ENCODE measurements around the gene OSBPL2. TPM values are rescaled to one million over a fixed set of nuclear protein-coding genes. Genes with fewer than 3 reads are reported as not detected.

The OSBPL2 gene
- total and polyA plus RNA-seq, 7 donors, result 9.6 to 30.9 (median 22.8) TPM

DNA sequence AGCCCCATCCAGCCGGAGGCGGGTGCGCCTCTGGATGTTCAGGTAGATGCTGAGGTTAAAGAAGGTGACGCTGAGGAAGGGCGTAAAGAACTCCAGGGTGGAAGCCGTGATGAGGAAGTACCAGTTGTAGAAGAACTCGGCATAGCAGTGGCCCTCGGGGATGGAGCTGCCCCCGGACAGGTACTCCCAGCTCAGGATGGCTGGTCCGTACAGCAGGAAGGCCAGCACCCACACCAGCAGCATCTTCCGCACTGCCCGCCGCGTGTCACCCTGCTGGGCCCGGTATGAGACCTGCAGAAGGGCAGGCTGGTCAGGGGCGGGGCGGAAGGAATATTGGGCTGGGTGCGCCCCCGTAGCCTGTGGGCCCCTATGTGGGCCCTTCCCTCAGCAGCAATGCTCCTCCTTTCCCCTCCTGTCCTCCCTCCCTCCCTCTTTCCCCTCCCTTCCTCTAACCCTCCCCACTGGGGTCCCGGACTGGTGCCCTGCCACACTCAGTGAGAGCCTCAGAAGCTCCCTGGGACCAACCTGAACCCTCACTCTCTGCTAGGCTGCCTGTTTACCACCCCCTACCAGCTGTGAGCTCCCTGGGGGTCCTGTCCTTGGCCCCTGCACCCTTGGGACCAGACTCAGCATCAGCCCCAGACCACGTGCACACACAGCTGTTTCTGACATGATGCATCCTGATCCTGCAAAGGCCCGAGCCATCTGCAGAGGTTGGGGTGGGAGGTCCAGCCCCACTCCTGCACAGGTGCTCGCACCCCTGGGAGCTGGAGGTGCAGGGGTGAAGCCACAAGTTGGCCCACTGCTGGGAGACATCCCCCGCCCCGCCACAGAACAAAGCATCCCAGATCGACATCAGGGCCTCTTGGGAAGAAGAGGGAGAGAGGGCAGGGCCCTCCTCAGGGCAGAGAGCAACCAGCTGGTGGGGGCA lies 21.4 kb upstream of the OSBPL2 start:
- no peak overlapping the region for H3K4me3 ChIP-seq
- TF ChIP-seq, protein P1, sequence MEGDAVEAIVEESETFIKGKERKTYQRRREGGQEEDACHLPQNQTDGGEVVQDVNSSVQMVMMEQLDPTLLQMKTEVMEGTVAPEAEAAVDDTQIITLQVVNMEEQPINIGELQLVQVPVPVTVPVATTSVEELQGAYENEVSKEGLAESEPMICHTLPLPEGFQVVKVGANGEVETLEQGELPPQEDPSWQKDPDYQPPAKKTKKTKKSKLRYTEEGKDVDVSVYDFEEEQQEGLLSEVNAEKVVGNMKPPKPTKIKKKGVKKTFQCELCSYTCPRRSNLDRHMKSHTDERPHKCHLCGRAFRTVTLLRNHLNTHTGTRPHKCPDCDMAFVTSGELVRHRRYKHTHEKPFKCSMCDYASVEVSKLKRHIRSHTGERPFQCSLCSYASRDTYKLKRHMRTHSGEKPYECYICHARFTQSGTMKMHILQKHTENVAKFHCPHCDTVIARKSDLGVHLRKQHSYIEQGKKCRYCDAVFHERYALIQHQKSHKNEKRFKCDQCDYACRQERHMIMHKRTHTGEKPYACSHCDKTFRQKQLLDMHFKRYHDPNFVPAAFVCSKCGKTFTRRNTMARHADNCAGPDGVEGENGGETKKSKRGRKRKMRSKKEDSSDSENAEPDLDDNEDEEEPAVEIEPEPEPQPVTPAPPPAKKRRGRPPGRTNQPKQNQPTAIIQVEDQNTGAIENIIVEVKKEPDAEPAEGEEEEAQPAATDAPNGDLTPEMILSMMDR (IDR thresholded peaks at IDR 0.05), result no peak
- intact Hi-C loops (cut with DNase I), result no loop called here
- WGBS, 3 donors, result 66 to 69% (median 67%) methylated on average over 20 to 26 of the region's 26 CpGs
- no peak for DNase-seq
- peaks cover 0 to 81% (median 8%) of the 10 kb centered on the region in 3 donors for H3K27me3 ChIP-seq (ENCODE audit: insufficient read depth in 3 of 3, low read length in 2 of 3)
- no peak for ATAC-seq
- H3K9me3 ChIP-seq, result no peaks in the 10 kb centered on the region
- no peak overlapping the region for H3K27ac ChIP-seq
- H3K4me1 ChIP-seq, result peaks cover 9% of the 10 kb centered on the region
- H3K36me3 ChIP-seq (ENCODE audit: insufficient read depth in 1 of 2, low read depth in 1 of 2), result no peaks in the 10 kb centered on the region

- DNase-seq, result no peak
- TF ChIP-seq, protein P1 (IDR thresholded peaks at IDR 0.05), result no peak
- H3K36me3 ChIP-seq (ENCODE audit: insufficient read depth in 1 of 2, low read depth in 1 of 2), result no peaks in the 10 kb centered on the region
- no peaks in the 10 kb centered on the region for H3K9me3 ChIP-seq
- intact Hi-C loops (cut with DNase I), result no loop called here
- no peak for ATAC-seq
- no peak overlapping the region for H3K4me3 ChIP-seq
- peaks cover 9% of the 10 kb centered on the region for H3K4me1 ChIP-seq
- H3K27me3 ChIP-seq (ENCODE audit: insufficient read depth in 3 of 3, low read length in 2 of 3), result peaks cover 0 to 87% (median 11%) of the 10 kb centered on the region in 3 donors
- no peak overlapping the region for H3K27ac ChIP-seq
- 48 to 55% (median 51%) methylated on average over 38 of the region's 38 CpGs for WGBS, 3 donors
Measured at GRCh38 chr20:62217913-62218773, 20.2 kb upstream of the OSBPL2 start.

GRCh38 chr20:62219101-62219991 lies 19.0 kb upstream of the OSBPL2 start:
- WGBS, 3 donors, result 1% methylated on average over 52 to 84 of the region's 84 CpGs
- Histone ChIP-seq H3K4me3 (peak overlapping the region; percentile 45), H3K4me1 (peaks cover 9% of the 10 kb centered on the region), H3K27me3 (ENCODE audit: insufficient read depth in 3 of 3, low read length in 2 of 3) (peaks cover 0 to 91% (median 11%) of the 10 kb centered on the region in 3 donors), H3K27ac (no peak overlapping the region), H3K9me3 (no peaks in the 10 kb centered on the region), H3K36me3 (ENCODE audit: insufficient read depth in 1 of 2, low read depth in 1 of 2) (no peaks in the 10 kb centered on the region)
- DNase-seq (no peak), ATAC-seq (peak; percentile 11 to 58 (median 23))
- TF ChIP-seq, protein P1 (IDR thresholded peaks at IDR 0.05), result no peak
- intact Hi-C loops (cut with DNase I), result no loop called here

DNA sequence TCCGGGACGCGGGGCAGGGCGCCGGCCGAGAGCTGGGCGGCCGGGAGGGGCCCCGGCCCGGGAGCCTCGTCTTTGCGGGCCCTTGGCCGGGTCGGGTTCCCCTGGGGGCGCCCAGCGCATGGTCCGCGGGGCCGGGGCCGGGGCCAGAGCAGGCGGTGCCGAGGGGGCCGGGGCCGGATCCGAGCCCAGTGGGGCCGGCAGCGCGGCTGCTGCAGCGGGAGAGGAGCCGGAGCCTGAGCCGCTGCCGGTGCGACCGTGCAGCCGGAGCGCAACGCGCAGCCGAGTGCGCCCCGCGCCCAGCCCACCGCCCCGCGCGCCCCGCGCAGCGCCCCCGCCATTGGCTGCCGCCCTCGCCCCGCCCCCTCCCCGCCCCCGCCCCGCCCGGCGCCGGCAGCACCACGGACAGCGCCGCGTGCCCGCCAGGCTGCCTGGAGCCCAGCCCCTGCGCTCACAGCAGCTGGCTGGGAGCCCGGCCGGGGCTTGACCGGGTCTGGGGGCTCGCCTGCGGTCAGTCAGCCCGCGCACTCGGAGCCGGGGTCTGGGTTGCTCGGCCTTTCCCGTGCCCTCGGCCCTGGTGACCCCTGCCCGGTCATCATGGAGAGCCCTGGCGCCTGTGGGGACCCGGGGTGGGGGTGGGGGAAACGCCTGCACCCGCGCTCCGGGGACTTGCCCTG lies 18.2 kb upstream of the OSBPL2 start, which contains the start of gene HRH3:
TSS of gene HRH3 (minus strand) at position 287 of the 674 bp plus-strand sequence. CDS start 308 bp downstream, outside the sequence.
- ATAC-seq, result peak; percentile 73 to 84 (median 78)
- 1 to 2% (median 1%) methylated on average over 25 to 84 of the region's 84 CpGs for WGBS, 3 donors
- DNase-seq, result peak; percentile 49 to 72
- TF ChIP-seq, protein P1 (IDR thresholded peaks at IDR 0.05), result no peak
- Histone ChIP-seq H3K4me1 (peaks cover 9% of the 10 kb centered on the region), H3K36me3 (ENCODE audit: insufficient read depth in 1 of 2, low read depth in 1 of 2) (no peaks in the 10 kb centered on the region), H3K4me3 (peak within 1 kb of the TSS; percentile 45), H3K27ac (no peak within 1 kb of the TSS), H3K27me3 (ENCODE audit: insufficient read depth in 3 of 3, low read length in 2 of 3) (peaks cover 0 to 85% (median 13%) of the 10 kb centered on the region in 3 donors), H3K9me3 (no peaks in the 10 kb centered on the region)
- intact Hi-C loops (cut with DNase I), result no loop called here

All from psoas muscle (tissue), 8 donors.